AG10803 (cell line): ENCODE results near the gene PIP4K2C.
A peak's percentile ranks its signal among the peaks of the same experiment; 100 is the strongest.
"Not testable (repeated sequence)": the region's sequence is repeated elsewhere in the genome, so short reads cannot be mapped to it uniquely, and the experiment has no call there.

ENCODE experiments used
- DNase-seq: peaks from one replicate; pipeline ENCODE4 v3.0.0; 2010; ENCODE audit warnings: low read depth
- H3K4me3 ChIP-seq: 2 replicates; pipeline ENCODE4 v1.5.1; 2011; ENCODE audit warnings: mild to moderate bottlenecking, low read length, control low read depth
- CTCF ChIP-seq: conservative IDR thresholded peaks from 2 replicates; pipeline ENCODE4 v1.5.1; 2011; ENCODE audit warnings: mild to moderate bottlenecking, low read length, control low read depth, inconsistent platforms

The PIP4K2C gene

GRCh38 chr12:57615637-57616036, 24.6 kb downstream of the PIP4K2C start:
- no peak for DNase-seq
- no peak overlapping the region for H3K4me3 ChIP-seq
- TF ChIP-seq CTCF = no peak

GRCh38 chr12:57616383-57617101, 25.6 kb downstream of the PIP4K2C start:
- no peak for TF ChIP-seq CTCF
- H3K4me3 ChIP-seq = no peak overlapping the region
- DNase-seq = peak; percentile 48

- no peak overlapping the region for H3K4me3 ChIP-seq
- no peak for DNase-seq
- no peak for TF ChIP-seq CTCF
Observed at GRCh38 chr12:57617942-57618341, 26.9 kb downstream of the PIP4K2C start.

- DNase-seq, H3K4me3 ChIP-seq: not testable (repeated sequence)
Observed at GRCh38 chr12:57618431-57618830, 27.4 kb downstream of the PIP4K2C start.

GRCh38 chr12:57618966-57619433, 28.0 kb downstream of the PIP4K2C start:
- no peak overlapping the region for H3K4me3 ChIP-seq
- no peak for DNase-seq
- no peak for TF ChIP-seq CTCF

GRCh38 chr12:57619434-57620244, 28.6 kb downstream of the PIP4K2C start:
- H3K4me3 ChIP-seq = no peak overlapping the region
- TF ChIP-seq CTCF = no peak
- DNase-seq = no peak

GRCh38 chr12:57620245-57620935, 29.4 kb downstream of the PIP4K2C start:
- TF ChIP-seq CTCF = no peak
- H3K4me3 ChIP-seq = no peak overlapping the region
- no peak for DNase-seq
